Stimulated activated CD8-positive, alpha-beta memory T cell treated with anti-CD3 and anti-CD28 coated beads, Interleukin-4, amount 100 ng/mL, for 24 hours (primary cell): ENCODE results near the gene PLAAT5.
A peak's percentile ranks its signal among the peaks of the same experiment; 100 is the strongest.
"Not testable (repeated sequence)": the region's sequence is repeated elsewhere in the genome, so short reads cannot be mapped to it uniquely, and the experiment has no call there.

Experiments
- DNase-seq: peaks from one replicate; pipeline ENCODE4 v3.0.0-alpha.2; 2020; ENCODE audit warnings: low read depth

The PLAAT5 gene

GRCh38 chr11:63480039-63480438 lies 10.9 kb downstream of the PLAAT5 start:
- no peak for DNase-seq

GRCh38 chr11:63478896-63479295 lies 12.1 kb downstream of the PLAAT5 start:
- peak; percentile 11 for DNase-seq

GRCh38 chr11:63476618-63477017 lies 14.3 kb downstream of the PLAAT5 start:
- DNase-seq = no peak

GRCh38 chr11:63472372-63472771 lies 18.6 kb downstream of the PLAAT5 start:
- no peak for DNase-seq

DNA sequence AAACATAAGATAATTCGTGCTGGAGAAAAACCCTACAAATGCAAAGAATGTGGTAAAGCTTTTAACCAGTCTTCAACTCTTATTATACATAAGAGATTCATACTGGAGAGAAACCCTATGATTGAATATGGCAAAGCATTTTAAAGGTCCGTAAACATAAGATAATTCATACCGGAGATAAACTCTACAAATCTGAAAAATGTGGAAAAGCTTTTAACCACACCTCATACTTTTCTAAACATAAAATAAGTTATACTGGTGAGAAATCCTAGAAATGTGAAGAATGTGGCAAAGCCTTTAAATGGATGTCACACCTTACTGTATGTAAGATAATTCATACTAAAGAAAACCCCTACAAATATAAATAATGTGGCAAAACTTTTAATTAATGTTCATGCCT lies 20.7 kb downstream of the PLAAT5 start:
- DNase-seq = no peak

GRCh38 chr11:63462137-63462536 lies 28.8 kb downstream of the PLAAT5 start:
- no peak for DNase-seq

GRCh38 chr11:63459586-63459985 lies 31.4 kb downstream of the PLAAT5 start:
- DNase-seq = no peak

DNA sequence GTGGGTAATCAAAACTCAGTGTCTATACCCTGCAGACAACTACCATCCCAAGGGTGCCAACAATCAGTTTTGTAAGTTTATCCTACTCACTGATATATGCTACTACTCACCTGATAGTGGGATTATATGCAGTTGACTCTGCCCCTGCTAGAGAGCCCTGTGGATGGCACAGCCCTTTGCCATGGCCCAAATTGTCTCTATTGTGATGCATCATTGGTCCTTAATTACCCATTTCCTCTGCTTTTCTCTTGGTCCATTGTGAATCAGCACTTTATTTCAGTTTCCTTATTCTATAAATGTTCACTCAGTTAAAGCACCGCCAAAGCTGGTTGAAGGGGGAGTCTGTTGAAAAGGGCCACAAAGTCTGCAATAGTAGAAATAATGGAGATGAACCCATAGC lies 42.3 kb downstream of the PLAAT5 start:
- DNase-seq = no peak

DNA sequence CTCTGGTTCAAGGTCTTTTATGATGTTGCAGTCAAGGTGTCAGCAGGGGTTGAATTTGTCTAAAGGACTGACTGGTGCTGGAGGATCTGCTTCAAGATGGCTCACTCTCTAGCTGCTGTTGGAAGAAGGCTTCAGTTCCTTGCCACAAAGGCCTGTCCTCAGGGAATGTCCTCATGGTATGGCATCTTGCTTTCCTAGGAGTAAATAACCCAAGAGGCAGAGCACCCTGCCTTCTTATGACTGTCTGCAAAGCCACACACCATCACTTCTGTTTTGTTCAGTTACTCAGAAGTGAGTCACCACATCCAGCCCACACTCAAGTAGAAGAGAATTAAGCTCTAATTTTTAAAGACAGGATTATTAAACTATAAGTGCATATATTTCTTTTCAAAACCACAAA lies 45.2 kb downstream of the PLAAT5 start:
- no peak for DNase-seq

DNA sequence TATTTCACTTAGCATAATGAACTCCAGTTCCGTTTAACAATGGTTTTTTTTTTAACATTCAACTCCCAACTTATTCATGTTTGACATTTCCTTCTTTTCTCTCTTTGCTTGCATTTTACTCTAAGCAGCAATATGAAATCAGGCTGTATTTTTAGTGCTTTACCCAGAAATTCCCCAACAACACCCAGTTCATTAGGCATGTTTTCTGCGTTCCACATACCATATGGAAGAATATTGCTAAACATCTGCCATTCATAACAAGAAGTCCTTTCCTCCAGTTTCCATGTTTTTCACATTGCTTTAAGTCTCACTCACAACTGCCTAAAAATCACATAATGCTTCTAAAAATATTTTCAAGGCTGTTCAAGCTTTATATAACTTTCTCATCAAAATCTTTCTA lies 45.8 kb downstream of the PLAAT5 start:
- DNase-seq = no peak

- DNase-seq = no peak
These were observed 46.8 kb downstream of the PLAAT5 start for GRCh38 chr11:63444160-63444559.

DNA sequence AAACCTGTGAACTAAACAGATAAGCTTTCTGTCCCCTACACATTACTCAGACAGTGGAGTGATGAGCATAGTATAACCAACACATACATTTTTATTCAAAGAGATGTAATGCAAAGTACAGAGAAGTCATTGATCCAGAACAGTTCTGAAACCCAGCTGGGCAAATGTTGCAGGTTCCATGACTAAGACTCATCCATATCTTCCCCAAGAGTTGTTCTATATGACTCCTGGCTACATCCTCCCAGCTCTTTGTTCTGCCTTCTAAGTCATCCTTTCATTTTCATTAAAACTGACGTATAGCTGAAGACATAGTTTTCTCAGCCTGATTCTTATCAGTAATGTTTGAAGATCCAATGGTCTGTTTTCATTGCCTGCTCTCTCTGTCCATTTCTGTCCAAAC lies 47.3 kb downstream of the PLAAT5 start:
- DNase-seq = no peak

GRCh38 chr11:63435831-63436230 lies 55.1 kb downstream of the PLAAT5 start:
- DNase-seq = not testable (repeated sequence)

DNA sequence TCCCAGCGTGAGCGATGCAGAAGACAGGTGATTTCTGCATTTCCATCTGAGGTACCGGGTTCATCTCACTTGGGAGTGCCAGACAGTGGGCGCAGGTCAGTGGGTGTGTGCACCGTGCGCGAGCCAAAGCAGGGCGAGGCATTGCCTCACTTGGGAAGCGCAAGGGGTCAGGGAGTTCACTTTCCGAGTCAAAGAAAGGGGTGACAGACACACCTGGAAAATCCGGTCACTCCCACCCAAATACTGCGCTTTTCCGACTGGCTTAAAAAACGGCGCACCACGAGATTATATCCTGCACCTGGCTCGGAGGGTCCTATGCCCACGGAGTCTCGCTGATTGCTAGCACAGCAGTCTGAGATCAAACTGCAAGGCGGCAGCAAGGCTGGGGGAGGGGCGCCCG lies 55.6 kb downstream of the PLAAT5 start:
- DNase-seq = not testable (repeated sequence)

- not testable (repeated sequence) for DNase-seq
These were observed 60.2 kb downstream of the PLAAT5 start for GRCh38 chr11:63430731-63431130.

GRCh38 chr11:63427971-63428508 lies 62.9 kb downstream of the PLAAT5 start:
- no peak for DNase-seq

DNA sequence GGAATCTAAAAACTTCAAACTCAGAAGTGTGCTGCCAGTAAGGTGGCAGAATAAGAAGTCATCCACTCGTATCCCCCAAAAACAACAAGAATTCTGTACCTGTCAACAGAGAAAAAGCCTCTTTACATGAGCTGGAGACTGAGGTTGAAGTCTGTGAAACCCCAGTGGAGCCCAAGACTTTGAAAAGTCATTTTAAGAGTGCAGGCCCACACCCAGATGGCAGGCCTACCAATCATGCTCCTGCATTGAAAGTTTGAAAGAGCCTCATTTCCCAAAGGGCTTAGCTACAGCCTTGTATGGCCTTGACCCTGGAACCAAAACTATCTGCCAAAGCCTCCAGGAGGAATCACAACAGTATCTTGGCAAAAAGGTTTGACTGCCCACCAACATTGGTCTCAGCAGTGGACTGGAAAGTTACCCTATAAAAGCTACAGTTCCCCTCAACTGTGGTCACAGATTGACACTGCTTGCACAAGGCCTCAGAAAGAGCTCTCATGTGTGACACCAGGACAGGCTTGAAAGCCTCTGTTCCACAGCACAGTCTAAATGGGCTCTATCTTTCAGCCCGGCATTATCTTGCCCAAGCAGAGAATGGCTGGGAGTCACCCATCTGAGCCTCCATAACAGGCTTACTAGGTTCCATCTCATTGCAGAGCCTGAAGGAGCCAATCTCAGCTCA lies 73.7 kb downstream of the PLAAT5 start:
- DNase-seq = no peak
